NCI-H748 (cell line): ENCODE results near the gene SKIDA1.

Experiments
- DNase-seq: peaks from one replicate; lab custom pipeline; 2025; ENCODE audit not compliant: unreplicated experiment; lab: John Stamatoyannopoulos, UW

Gene SKIDA1

GRCh38 chr10:21502348-21502740, 23.1 kb downstream of the SKIDA1 start:
- no peak for DNase-seq

GRCh38 chr10:21501731-21502347, 23.6 kb downstream of the SKIDA1 start:
- no peak for DNase-seq

- no peak for DNase-seq
Observed at GRCh38 chr10:21501091-21501490, 24.4 kb downstream of the SKIDA1 start.

- DNase-seq = no peak
Observed at GRCh38 chr10:21500578-21500910, 24.9 kb downstream of the SKIDA1 start.

- DNase-seq = no peak
Observed at GRCh38 chr10:21499701-21500577, 25.5 kb downstream of the SKIDA1 start.

- no peak for DNase-seq
Observed at GRCh38 chr10:21498986-21499385, 26.5 kb downstream of the SKIDA1 start.

- DNase-seq = no peak
Observed at GRCh38 chr10:21498377-21498776, 27.1 kb downstream of the SKIDA1 start.

- DNase-seq = peak; percentile 91
Observed at GRCh38 chr10:21497177-21497807, 28.2 kb downstream of the SKIDA1 start.

- peak; percentile 68 for DNase-seq
Observed at GRCh38 chr10:21496343-21497176, 28.9 kb downstream of the SKIDA1 start.

- DNase-seq = peak; percentile 84
Observed at GRCh38 chr10:21495752-21496342, 29.6 kb downstream of the SKIDA1 start.

- peak; percentile 34 for DNase-seq
Observed at GRCh38 chr10:21495002-21495751, 30.3 kb downstream of the SKIDA1 start.

GRCh38 chr10:21494191-21495001, 31.1 kb downstream of the SKIDA1 start:
- peak; percentile 42 for DNase-seq

- DNase-seq = no peak
Observed at GRCh38 chr10:21493784-21494183, 31.7 kb downstream of the SKIDA1 start.

- DNase-seq = no peak
Observed at GRCh38 chr10:21492421-21492820, 33.1 kb downstream of the SKIDA1 start.

- no peak for DNase-seq
Observed at GRCh38 chr10:21490711-21491105, 34.8 kb downstream of the SKIDA1 start.

GRCh38 chr10:21490028-21490710, 35.3 kb downstream of the SKIDA1 start:
- no peak for DNase-seq

GRCh38 chr10:21488957-21489446, 36.5 kb downstream of the SKIDA1 start:
- no peak for DNase-seq

- no peak for DNase-seq
Observed at GRCh38 chr10:21488246-21488956, 37.1 kb downstream of the SKIDA1 start.
